Activated CD4-positive, alpha-beta T cell treated with anti-CD3 and anti-CD28 coated beads for 1 hour (primary cell): ENCODE data around the gene ARHGEF37.
"Not testable (repeated sequence)": the region's sequence is repeated elsewhere in the genome, so short reads cannot be mapped to it uniquely, and the experiment has no call there.

ENCODE experiments used
- DNase-seq: peaks from one replicate; pipeline ENCODE4 v3.0.0-alpha.2; 2020

Gene ARHGEF37

GRCh38 chr5:149572170-149572569, 9.1 kb upstream of the ARHGEF37 start:
- no peak for DNase-seq

DNA sequence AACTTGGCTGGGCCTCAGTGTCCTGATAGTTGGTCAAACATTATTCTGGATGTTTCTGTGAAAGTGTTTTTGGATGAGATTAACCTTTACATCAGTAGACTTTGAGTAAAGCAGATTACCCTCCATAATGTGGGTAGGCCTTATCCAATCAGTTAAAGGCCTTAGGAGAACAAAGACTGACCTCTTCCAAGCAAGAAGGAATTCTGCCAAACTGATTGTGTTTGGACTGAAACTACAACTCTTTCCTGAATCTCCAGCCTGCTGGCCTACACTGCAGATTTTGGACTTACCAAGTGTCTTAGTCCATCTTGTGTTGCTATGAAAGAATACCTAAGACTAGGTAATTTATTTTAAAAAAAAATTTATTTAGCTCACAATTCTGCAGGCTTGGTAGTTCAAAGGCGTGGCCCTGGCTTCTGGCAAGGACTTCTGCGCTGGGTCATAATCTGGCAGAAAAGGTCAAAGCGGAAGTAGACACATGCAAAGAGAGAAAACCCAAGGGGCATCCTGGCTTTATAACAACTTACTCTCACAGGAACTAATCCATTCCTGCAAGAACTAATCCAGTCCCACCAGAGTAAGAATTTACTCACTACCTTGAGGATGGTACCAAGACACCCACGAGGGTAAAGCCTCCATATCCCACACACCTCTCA, 8.6 kb upstream of the ARHGEF37 start:
- no peak for DNase-seq

DNA sequence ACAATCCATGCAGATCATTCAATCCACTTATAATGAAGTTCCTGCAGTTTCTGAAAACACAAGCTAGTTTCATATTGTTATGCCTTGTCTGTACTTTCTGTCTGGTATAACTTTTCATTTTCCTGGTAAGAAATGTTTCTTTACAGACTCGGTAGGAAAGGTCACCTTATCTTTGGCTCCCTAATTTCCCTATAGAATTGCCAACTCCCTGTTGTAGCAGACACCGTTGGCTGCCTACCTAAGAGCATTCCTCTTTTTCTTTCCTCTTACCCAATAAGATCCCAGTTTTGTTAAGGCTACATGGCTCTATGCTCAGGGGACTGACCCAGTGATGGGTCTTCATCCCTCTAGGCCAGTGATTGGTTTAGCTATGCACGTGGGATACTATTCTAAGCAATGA, 6.2 kb upstream of the ARHGEF37 start:
- DNase-seq = no peak

GRCh38 chr5:149576021-149576420, 5.3 kb upstream of the ARHGEF37 start:
- no peak for DNase-seq

GRCh38 chr5:149578896-149579295, 2.4 kb upstream of the ARHGEF37 start:
- DNase-seq = no peak

DNA sequence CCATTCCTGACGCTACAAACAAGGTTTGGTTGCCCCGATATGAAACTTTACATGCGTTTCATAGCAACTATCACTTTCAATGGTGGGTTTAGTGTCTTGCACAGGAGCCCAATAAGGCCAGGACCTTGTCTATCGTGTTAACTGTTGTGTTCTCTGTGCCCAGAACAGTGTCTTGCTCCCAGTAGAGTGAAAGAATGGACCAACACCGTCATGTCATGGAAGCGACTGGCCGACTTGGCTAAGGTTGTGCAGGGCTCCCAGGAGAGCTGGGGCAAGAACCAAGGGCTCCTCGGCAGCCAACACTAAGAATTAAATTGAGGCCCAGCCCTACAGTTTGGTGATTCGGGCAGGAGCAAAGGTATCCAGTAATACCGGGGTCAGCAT, 498 bp upstream of the ARHGEF37 start:
- DNase-seq = no peak

DNA sequence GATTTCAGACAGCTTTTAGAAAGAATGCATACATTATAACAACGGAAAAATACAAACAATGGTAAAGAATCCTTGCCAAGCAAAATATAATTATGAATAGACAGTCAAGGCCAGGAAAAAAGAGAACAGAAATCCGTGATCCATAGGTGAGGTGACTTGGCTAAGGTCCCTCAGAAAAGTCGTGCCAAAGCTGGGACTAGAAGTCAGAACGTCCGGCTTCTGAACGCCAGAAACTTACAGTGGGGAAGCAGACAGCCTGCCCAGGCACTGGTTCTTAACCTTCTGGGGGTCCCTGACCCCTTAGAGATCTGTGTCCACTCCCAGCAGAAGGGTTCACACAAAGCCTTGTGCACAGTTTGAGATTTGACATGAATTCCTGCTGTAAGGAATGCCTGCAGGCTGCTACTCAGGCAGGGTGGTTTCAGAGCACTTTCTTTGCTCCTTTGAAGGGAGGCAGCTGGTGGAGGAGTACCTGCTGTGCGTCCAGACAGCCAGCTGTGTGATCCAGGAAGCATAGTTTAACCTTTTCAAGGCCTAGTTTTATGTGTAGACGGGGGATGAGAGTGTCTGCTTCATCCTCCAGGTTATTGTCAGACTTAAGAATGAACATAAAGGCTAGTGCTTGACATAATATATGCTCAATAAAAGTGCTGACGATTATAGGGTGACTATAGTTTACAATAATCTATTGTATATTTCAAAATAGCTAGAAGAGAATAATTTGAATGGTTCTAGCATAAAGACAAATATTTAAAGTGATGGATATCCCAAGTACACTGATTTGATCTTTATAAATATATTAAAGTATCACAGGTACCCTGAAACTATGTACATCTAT, 852 bp downstream of the ARHGEF37 start:
- DNase-seq = no peak

- no peak for DNase-seq
Measured at GRCh38 chr5:149583394-149583793, 2.1 kb downstream of the ARHGEF37 start.

- DNase-seq = no peak
Measured at GRCh38 chr5:149584121-149584520, 2.8 kb downstream of the ARHGEF37 start.

- no peak for DNase-seq
Measured at GRCh38 chr5:149585910-149586309, 4.6 kb downstream of the ARHGEF37 start.

- no peak for DNase-seq
Measured at GRCh38 chr5:149586708-149587318, 5.5 kb downstream of the ARHGEF37 start.

DNA sequence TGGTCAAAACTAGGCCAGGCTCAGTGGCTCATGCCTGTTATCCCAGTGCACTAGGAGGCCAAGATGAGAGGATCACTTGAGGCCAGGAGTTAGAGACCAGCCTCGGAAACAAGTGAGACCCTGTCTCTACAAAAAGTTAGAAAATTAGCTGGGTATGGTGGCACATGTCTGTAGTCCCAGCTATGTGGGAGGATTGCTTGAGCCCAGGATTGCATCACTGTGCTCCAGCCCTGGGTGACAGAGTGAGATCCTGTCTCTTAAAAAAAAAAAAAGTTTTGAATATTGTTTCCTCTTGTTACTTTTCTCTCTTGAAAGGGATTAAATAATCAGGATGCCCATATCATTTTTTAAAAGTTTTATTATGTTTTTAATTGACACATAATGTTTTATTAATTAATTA, 7.6 kb downstream of the ARHGEF37 start:
- no peak for DNase-seq

DNA sequence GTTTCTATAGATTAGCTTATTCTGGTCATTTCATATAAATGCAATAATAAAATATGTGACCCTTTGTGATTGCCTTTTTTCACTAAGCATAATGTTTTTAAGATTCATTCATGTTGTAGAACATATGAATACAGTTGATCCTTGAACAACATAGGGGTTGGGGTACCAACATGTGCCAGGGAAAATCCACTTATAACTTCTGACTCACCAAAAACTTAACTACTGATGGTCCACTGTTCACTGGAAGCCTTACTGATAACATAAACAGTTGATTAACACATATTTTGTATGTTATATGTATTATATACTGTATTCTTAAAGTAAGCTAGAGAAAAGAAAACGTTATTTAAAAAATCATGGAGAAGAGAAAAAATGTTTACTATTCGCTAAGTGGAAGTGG, 12.1 kb downstream of the ARHGEF37 start:
- no peak for DNase-seq

- no peak for DNase-seq
Measured at GRCh38 chr5:149594206-149594895, 13.1 kb downstream of the ARHGEF37 start.

DNA sequence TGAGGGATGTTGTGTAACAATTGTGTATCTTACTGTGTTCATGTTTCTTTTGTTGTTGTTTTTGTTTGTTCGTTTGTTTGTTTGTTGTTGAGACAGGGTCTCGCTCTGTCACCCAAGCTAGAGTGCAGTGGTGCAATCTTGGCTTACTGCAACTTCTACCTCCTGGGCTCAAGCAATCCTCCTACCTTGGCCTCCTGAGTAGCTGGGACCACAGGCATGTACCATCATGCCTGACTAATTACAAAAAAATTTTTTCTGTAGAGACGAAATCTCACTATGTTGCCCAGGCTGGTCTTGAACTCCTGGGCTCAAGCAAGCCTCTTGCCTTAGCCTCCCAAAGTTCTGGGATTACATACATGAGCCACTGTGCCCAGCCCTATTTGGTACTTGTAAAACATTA, 13.8 kb downstream of the ARHGEF37 start:
- not testable (repeated sequence) for DNase-seq

GRCh38 chr5:149596712-149597111, 15.4 kb downstream of the ARHGEF37 start:
- no peak for DNase-seq

- DNase-seq = no peak
Measured at GRCh38 chr5:149597618-149598017, 16.3 kb downstream of the ARHGEF37 start.

DNA sequence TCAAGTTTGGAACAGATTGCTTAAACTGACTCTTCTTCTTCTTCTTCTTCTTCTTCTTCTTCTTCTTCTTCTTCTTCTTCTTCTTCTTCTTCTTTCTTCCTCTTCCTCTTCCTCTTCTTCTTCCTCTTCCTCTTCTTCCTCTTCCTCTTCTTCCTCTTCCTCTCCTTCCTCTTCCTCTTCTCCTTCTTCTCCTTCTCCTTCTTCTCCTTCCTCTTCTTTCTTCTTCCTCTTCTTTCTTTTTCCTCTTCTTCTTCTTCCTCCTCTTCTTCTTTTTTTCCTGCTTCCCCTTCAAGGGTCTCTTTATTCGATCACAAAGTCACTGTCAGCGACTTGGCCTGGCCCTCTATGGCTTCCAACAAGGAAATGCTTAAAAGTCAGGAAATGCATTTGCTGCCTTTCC, 16.9 kb downstream of the ARHGEF37 start:
- not testable (repeated sequence) for DNase-seq

DNA sequence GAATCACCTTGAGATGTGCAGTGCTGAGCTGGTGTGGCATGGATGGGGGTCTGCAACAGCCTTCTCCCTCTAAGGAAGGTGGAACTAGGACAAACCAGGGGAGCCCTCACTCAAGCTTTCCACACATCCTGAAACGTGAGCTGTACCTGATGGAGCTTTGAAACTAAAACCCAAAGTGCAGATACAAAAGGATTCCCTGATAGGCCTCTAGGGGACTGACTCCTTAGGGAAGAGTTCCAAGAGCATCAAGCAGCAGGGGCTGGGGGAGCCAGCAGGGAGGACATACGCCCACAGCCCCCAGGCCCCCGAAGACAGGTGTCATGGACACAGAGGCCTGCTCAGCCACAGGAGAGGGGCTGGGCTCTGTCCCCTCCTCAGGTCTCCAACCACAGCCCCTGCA, 17.7 kb downstream of the ARHGEF37 start:
- no peak for DNase-seq

- no peak for DNase-seq
Measured at GRCh38 chr5:149599375-149599774, 18.1 kb downstream of the ARHGEF37 start.

DNA sequence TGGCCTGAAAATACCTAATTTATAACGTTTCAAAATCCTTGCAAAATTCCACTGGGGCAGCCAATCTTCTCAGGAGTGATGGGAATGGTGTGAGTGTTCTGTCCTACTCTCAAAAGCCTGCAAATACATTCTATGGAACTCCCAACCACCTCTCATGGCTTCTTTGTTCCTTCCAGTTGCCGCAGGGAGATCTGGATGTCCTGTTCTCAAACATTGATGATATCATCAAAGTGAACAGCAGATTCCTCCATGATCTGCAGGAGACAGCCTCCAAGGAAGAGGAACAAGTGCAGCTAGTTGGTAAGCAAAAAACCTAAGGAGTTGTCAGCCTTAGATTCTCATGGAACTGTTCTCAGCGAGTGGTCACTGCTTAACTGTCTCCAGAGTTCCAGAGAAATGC, 19.6 kb downstream of the ARHGEF37 start:
- no peak for DNase-seq

DNA sequence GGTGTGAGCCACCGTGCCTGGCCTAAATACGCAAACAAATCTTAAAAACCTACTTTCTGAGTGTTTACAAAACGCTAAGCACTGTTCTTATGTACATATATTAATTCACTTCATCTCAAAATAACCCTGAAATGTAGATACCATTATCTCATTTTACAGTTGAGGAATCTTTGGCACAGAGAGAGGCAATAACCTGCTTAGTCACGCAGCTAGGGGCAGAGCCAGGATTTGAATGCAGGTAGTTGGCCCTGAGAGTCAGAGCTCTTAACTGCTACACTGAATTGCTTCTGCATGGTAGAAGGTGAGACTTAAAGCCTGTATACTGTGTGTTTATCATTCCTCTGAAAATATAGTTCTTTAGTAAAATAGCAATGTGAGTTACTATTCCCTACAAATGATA, 21.9 kb downstream of the ARHGEF37 start:
- DNase-seq = no peak

- DNase-seq = no peak
Measured at GRCh38 chr5:149603920-149604319, 22.6 kb downstream of the ARHGEF37 start.

GRCh38 chr5:149604321-149604720, 23.0 kb downstream of the ARHGEF37 start:
- DNase-seq = no peak
